ENCODE measurements around the gene TPPP.
A peak's percentile ranks its signal among the peaks of the same experiment; 100 is the strongest.

Gene TPPP

GRCh38 chr5:676699-677076, 16.5 kb downstream of the TPPP start:
- no peak for DNase-seq

GRCh38 chr5:675871-676698, 17.1 kb downstream of the TPPP start:
- no peak for DNase-seq

- no peak for DNase-seq
Observed at GRCh38 chr5:675111-675870, 17.9 kb downstream of the TPPP start.

GRCh38 chr5:674630-675011, 18.5 kb downstream of the TPPP start:
- DNase-seq = no peak

GRCh38 chr5:673831-674629, 19.1 kb downstream of the TPPP start:
- no peak for DNase-seq

GRCh38 chr5:673161-673830, 19.9 kb downstream of the TPPP start:
- no peak for DNase-seq

- peak in 1 of 3 donors; percentile 20 for DNase-seq
Observed at GRCh38 chr5:672329-673160, 20.6 kb downstream of the TPPP start.

GRCh38 chr5:671459-672328, 21.5 kb downstream of the TPPP start:
- DNase-seq = peak; percentile 59 to 81 (median 75)

GRCh38 chr5:670396-671270, 22.5 kb downstream of the TPPP start:
- no peak for DNase-seq

- no peak for DNase-seq
Observed at GRCh38 chr5:669842-670395, 23.2 kb downstream of the TPPP start.

GRCh38 chr5:669111-669841, 23.9 kb downstream of the TPPP start:
- peak in 2 of 3 donors; percentile 41 to 53 for DNase-seq

- DNase-seq = no peak
Observed at GRCh38 chr5:668283-668995, 24.7 kb downstream of the TPPP start.

GRCh38 chr5:666816-667498, 26.2 kb downstream of the TPPP start:
- no peak for DNase-seq

GRCh38 chr5:665956-666711, 27.0 kb downstream of the TPPP start:
- no peak for DNase-seq

- DNase-seq = no peak
Observed at GRCh38 chr5:665541-665955, 27.6 kb downstream of the TPPP start.

GRCh38 chr5:664994-665360, 28.2 kb downstream of the TPPP start:
- no peak for DNase-seq

All from suppressor macrophage treated with lipopolysaccharide for 1 hour (primary cell).